GM21619 (cell line): ENCODE results near the gene QTRT2.

ENCODE experiments used
- ATAC-seq: cut with Tn5 transposase; IDR thresholded peaks from one replicate; pipeline ENCODE4 v1.9.1; 2021; ENCODE audit not compliant: unreplicated experiment

QTRT2 gene

DNA sequence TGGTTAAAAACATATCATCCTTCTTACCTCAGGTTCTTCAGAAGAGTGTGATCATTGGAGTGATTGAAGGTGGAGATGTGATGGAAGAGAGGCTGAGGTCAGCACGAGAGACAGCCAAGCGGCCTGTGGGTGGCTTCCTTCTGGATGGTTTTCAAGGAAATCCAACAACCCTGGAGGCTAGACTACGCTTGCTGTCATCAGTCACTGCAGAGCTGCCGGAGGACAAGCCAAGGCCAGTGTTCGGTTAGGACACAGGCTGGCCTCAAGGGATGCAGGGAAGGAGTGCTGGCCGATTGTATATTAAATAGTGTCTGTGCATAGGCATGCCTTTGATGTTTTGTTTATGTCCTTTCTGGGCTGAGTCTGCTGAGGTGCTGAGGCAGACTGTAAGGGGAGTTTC is 20.2 kb downstream of the QTRT2 start:
- no peak for ATAC-seq

DNA sequence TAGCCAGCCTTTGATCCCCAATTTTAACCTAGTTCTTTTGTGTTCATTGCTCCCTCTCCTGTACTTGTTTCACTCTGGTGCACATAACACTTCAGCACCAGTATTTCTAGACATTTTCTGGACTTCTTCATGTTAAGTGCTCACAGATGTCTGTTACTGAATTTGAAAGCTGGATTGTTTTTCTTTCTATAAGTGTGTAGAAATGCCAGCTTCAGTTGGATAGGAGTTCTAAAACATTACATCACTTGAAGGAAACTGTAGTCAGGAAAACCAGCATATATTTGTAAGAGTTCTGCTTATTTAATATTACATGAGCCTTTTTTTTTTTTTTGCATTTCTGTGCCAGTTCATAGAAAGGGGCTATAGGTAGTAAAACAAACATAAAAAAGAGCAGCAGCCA is 21.6 kb downstream of the QTRT2 start:
- ATAC-seq, result no peak

DNA sequence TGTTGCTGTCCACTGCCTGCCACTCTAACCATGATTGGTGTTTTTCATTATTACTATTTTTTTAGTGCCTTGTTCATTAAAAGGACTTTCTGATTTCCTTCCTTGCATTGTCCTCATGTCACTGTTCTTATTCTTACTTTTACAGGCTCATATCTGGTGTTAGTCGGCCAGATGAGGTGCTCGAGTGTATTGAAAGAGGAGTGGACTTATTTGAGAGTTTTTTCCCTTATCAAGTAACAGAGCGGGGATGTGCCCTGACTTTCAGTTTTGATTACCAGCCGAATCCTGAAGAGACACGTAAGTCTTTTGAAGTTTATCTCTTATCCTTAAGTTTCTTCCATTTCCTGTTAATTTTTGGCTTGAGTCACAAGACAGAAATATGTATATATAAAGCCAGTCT is 23.2 kb downstream of the QTRT2 start:
- no peak for ATAC-seq

DNA sequence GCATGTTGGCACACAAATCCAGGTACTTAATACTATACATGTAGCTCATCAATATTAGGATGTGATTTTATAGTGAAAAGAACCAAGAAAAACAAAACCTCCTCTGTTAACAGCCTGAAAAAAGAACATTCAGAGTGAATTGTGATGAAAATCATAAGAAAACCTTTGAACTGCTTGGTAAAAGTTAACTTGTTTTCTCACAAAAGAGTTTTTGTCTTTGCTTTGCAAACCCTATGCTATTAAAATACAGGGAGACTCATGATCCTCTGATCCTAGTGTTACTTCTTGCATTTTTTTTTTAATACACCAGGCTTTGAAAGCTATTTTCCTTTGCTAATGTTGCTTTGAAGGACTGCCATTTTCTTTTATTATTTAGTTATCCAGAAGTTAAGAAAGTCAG is 23.7 kb downstream of the QTRT2 start:
- no peak for ATAC-seq

DNA sequence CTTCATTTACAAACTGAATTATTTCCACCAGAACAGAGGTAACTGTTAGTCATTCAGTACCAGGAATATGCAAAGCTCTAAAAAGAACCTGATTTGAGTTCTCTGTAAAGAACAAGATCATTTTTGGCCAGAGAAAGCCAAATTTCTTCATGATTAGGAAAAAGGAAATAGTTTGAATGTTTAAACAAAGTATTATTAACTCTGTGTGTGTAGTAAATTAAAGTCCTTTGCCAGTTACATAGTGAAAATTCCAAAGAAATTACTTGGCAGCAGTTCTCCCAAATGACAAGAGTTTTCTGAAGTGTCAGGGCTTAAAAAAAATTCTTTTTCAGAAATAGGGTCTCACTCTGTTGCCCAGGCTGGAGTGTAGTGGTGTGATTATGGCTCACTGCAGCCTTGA is 24.5 kb downstream of the QTRT2 start:
- ATAC-seq, result no peak

DNA sequence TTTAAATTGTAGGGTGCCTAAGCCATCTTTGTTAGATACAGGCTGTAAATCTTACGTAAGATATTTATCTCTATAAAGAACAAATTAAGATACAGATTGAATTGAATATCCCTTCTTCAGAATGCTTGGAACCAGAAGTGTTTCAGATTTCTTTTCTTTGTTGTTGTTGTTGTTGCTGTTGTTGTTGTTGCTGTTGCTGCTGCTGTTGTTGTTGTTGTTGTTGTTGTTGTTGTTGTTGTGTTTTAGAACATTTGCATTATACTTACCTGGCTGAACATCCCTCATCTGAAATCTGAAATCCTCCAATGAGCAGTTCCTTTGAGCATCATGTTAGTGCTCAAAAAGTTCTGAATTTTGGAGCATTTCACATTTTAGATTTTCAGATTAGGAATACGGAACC is 26.6 kb downstream of the QTRT2 start:
- ATAC-seq, result no peak

DNA sequence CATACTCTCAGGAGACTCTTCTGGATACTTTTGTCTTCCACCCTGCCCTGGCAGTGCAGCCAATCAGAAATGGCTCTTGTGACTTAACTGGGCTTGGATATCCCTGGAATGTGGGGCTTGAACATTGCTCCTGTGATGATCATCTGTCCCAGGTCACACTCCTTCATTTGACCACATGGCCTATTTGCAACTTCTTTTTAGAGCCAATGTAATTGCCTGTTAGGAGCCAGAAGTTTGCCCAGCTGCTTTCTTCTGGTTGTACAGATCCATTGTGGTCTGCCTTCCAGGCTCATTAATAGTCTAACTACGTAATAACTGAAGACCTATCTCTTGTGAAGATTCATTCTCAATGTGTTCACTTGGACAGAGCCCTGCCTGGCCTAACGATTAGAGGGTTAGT is 29.8 kb downstream of the QTRT2 start:
- ATAC-seq, result no peak

DNA sequence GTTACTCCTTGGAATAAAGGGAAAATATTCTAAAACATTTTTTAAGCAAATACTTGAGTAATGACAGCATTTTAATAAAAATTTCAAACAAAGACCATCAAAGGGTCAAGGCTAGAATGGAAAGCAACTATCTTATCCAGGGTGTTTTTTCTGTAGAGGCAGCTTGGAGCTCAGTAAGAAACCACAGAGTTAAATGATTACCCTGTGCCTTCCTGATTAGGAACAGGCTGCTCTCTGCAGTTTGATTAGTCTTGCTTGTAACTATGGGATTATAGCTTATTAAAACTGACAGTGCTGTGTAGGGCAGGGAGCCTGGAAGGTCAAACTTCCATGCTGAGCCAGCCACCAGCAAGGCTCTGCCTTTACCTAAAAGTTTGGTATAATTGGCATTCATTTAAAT is 33.1 kb downstream of the QTRT2 start:
- ATAC-seq, result no peak

DNA sequence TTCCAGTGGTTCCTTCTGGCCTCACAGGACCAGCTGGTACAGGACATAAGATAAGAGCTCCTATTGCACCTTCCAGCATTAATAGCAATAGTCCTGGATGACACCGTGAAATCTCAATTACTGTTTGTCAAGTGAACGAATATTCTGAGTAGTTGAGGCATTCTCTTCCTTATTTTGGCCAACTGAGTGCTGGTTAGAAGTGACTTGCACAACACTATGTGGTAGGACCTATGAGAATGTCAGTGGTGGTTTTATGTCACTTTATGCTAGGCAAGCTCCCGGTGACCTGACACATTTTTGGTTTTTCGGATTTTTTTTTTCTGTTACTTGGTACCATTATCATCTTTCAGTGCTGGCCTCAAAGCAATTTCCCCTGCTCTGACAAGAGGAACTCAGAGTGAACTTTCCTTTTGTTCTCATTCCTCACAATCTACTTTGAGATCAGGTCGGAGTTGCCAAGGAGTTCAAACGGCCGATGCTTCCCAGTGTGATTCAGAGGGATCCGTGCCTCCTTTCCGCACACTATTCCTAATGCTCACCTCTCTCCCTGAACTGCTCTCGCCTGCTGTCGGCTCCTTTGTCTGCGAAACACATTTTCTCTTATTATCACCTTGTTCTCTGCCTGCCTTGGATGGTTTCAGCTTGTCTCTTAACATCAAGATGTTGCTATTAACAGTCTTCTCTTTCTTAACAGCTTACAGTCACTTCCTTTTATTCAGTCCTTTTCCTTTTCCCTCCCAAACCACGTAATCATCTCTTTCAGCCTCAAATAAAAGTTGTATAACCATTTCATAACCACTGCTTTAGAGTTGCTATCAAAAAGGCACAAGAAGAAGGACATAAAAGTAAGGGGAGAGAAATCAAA is 35.8 kb downstream of the QTRT2 start:
- ATAC-seq, result no peak

DNA sequence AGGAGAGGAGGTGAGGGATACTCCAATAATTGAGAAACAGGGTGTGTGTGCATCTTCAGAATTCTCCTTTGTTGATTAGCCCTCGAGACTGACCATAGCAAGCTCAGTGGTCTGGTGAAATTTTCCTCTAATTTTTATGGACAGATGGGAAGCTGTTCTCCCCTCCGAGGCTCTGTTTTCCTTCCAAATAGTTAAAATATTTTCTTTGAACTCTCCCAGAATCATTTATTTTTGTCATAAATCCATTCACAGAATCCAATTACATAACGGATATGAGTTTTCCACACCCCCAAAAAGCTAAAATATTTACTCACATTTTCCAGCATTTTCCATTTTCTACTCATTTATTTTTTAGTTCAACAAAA is 36.5 kb downstream of the QTRT2 start:
- no peak for ATAC-seq

DNA sequence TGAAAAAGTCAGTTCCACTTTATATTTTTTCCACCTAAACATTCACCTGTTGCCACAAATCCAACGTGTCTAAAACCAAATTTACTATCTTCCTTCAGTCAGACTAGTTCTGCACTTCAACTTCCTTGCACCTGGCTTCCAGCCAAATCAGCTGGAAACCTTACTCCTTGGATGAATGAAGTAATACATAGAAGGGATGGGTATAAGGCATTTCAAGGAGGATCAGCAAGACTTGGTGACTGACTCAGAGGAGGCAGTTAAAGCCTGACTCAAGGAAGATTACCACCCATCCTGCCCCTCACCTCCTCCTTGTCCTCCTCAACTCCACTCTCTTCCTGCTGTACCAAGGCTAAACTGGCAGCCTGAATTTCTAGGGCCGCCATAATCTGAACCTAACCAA is 37.1 kb downstream of the QTRT2 start:
- ATAC-seq, result no peak

DNA sequence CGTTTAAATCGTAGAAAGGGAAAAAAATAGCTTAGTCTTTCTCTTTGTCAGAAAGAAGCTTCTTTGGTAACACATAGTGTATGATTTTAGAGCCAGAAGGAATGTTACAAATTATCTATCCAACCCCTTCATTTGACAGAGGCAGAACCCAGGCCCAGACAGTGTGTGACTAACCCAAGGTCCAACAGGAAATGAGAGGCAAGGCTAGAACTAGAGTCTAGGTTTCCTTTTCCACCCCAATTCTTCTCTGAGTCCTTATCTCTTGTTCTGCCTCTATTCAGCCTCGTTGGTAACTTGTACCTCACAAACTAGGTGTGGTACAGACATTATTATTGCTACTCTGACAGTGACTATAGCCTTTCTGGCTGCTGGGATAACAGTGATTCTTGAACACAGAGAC is 39.3 kb downstream of the QTRT2 start:
- no peak for ATAC-seq

DNA sequence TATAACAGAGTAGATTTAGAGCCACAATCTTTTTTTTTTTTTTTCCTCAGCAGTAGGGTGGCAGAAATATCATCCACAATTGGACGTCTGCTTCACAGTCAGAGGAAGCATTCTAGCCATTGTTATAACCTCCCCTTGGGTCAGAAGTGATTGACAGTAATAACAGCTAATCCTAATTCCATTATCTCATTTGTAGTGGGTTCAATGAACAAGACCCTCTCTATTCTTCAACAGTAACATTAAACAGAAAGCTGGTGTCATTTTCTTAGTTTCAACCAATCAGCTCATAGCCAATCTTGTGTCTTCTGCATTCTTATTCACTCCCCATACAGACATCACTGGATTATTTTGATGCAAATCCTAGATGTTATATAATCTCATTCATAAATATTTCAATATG is 44.6 kb downstream of the QTRT2 start:
- ATAC-seq, result no peak

DNA sequence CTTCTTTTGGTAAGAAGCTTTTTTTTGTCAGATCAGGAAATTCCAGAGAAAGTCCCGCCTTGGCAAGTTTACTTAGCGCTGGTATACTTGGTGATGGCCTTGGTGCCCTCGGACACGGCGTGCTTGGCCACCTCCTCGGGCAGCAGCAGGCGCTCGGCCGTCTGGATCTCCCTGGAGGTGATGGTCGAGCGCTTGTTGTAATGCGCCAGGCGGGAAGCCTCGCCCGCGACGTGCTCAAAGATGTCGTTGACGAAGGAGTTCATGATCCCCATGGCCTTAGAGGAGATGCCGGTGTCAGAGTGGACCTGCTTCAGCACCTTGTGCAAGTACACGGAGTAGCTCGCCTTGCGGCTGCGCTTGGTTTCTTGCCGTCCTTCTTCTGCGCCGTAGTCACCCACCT is 46.6 kb downstream of the QTRT2 start:
- no peak for ATAC-seq

DNA sequence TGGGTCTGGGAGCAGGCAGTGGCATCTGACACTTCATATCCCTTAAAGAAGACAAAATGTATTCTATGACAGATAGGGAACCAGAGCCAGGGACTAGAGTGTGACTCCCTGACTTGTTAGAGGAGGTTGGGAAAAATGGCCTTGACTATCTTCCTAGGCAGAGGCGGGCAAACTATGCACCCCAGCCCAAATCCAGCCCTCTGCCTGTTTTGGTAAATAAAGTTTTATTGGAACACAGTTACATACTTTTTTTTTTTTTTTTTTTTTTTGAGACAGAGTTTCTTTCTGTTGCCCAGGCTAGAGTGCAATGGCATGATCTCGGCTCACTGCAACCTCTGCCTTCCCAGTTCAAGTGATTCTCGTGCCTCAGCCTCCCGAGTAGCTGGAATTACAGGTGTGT is 47.3 kb downstream of the QTRT2 start:
- no peak for ATAC-seq

DNA sequence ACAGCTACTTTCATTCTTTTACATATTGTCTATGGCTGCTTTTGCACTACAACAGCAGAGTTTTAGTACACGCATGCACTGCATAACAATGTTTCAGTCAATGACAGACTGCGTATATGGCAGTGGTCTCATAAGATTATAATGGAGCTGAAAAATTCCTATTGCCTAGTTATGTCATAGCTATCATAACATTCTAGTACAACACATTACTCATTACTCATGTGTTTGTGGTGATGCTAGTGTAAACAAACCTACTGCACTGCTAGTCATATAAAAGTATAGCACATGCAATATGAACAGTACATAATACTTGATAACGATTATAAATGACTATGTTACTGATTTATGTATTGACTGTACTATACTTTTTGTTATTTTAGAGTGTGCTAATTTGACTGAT is 47.9 kb downstream of the QTRT2 start:
- no peak for ATAC-seq

DNA sequence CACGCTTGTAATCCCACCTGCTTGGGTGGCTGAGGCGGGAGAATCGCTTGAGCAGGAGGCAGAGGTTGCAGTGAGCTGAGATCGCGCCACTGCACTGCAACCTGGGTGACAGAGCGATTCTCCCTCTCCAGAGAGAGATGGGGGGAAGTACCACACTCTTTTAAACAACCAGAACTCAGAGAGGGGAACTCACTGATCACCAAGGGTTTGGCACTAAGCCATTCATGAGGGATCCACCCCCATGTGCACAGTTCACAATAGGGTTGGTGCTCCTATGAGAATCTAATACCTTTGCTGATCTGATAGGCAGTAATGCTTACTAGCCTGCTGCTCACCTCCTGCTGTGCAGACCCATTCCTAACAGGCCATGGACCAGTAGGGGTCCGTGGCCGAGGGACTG is 51.6 kb downstream of the QTRT2 start:
- ATAC-seq, result no peak

DNA sequence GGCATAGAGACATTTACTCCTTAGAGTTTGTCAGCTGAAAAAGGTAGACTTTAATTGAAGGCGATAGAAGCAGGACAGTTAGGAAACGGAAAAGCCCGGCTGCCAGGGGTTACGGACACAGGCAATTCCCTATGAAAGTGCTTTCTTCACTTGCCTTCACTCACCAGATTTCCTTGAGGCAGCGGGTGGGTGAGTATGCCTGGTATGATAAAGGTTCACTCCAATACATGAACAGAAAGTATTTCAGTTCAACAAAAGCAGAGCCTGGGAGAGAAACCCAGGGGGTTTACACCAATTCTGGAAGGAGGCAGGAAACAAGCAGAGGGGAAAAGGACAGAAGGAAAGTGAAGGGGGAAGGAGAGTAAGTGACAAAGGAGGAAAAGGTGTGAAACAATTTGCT is 53.9 kb downstream of the QTRT2 start:
- no peak for ATAC-seq

DNA sequence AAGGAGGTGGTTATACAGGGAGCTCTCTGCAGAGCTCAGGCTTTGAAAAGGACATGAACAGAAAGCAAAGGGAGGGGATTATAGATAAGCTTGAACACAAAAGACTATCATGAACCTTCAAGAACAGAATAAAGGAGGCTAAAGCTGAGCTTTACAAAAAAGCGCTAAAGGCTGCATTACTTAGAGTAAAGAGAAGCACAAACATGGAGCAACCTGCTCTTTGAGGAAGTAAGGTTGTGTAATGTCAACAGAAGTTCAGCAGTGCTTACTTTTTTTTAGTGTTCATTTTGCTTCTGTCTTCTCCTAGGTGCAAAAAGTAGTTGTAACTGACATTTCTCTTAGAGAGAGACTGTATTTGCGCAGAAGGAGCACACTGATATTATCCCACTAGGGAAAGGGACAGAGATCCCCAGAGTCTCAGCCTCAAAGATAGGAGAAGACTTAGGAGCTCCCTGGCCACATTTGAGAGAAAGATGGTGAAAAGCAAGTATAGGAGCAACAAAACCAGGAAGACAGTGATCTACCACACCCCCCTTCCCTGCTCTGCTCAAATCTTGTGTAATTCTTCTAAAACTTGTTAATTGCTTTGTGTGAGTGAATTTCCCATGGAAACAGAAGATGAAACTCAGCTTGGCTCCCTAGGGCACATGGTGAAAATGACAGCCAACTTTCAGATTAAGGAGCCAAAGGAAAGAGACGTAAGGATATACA is 54.7 kb downstream of the QTRT2 start:
- ATAC-seq, result no peak

DNA sequence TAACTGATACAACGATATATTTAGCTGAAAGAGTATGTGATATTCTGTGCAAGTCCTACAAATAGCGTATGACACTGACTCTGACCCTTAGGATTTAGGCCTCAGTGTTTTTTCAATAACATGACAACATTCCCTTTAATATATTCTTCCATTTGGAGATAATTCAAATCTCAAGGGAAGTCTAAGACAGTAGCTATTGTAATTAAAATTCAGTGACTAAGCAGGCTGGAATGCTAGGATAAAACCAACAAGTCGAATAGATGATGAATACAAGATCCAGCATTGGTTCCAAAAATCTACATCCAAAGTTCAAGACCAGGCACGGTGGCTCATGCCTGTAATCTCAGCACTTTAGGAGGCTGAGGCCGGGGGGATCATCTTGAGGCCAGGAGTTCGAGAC is 56.2 kb downstream of the QTRT2 start:
- ATAC-seq, result no peak

DNA sequence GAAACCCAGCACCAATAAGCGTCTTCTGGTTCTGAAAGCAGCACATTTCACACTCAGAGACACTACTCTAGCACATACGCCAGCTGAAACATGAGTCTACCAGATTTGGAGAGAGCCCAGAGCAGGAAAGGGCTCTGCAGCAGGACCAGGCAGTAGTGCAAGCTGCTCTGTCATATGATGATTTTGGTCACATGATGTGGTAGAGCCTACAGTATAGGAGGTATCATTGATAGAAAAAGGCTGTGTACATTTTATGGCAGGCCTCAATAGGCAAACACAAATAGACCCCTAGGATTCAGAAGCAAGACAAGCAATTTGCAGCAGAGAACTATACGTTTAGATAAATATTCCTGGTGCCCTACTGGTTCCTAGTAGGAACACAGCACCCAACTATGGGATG is 58.2 kb downstream of the QTRT2 start:
- ATAC-seq, result no peak

DNA sequence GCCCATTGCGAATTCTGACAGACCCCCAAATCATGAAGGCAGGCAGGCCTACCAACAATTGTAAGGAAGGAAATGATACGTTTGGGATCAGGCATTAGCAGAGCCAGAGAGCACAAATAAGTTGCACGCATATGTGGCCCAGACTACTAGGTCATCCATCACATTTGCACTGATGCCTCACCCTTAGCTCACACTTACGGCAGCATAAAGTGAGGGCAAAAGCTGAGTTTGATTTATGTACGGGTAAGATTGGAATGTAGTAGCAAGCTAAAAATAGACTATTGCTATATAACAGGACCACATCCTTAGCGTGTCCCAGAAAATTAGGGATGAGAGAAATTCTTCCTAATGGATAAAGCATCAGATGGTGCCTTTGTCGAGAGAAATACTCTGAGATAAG is 58.6 kb downstream of the QTRT2 start:
- ATAC-seq, result no peak

DNA sequence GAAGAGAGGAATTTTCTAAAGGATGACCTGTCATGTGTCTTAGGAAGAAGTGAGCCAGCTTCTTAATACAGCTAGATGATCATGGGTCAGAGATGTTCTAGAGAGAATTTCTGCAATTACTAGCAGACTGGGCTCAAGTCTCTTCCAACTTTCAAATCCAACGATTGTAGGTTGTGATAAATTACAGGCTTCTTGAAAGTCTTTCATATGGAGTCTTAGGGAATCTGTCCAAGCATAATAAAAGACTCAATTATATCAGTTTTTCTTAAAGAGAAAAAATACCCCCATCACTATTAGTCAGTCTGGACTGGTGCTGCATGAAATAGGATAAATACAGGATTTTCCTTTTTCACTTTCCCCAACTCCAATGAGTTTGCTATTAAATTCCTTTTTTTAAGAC is 63.2 kb downstream of the QTRT2 start:
- no peak for ATAC-seq
